Stimulated activated CD4-positive, alpha-beta T cell treated with anti-CD3 and anti-CD28 coated beads, Interleukin-2, amount 100 ng/mL, for 24 hours (primary cell): ENCODE results near the gene C11orf91.
"Not testable (repeated sequence)": the region's sequence is repeated elsewhere in the genome, so short reads cannot be mapped to it uniquely, and the experiment has no call there.

Experiments used
- DNase-seq, 2 donors: peaks; one replicate each; pipeline ENCODE4 v3.0.0-alpha.2; 2020

Gene C11orf91

GRCh38 chr11:33700502-33701271, at the start of gene C11orf91:
C11orf91 (minus strand) TSS chr11:33700826; CDS start chr11:33700740, 86 bp downstream.
- DNase-seq = peak; percentile 94 to 97

- no peak for DNase-seq
Observed at GRCh38 chr11:33747979-33748378, 47.4 kb upstream of the C11orf91 start.

GRCh38 chr11:33743291-33743690, 42.7 kb upstream of the C11orf91 start:
- no peak for DNase-seq

GRCh38 chr11:33742249-33742851, 41.7 kb upstream of the C11orf91 start:
- DNase-seq = no peak

- DNase-seq = no peak
Observed at GRCh38 chr11:33741806-33742205, 41.2 kb upstream of the C11orf91 start.

GRCh38 chr11:33737362-33737821, 36.8 kb upstream of the C11orf91 start:
- DNase-seq = no peak

- DNase-seq = peak; percentile 89 to 95
Observed at GRCh38 chr11:33736148-33736812, 35.7 kb upstream of the C11orf91 start, which contains the start of gene CD59. CD59 (minus strand) TSS chr11:33736423; CDS start chr11:33722445, 13,978 bp downstream.

- DNase-seq = peak; percentile 44 to 52
Observed at GRCh38 chr11:33735271-33736147, 34.9 kb upstream of the C11orf91 start.

GRCh38 chr11:33734441-33735270, 34.0 kb upstream of the C11orf91 start:
- DNase-seq = no peak

- no peak for DNase-seq
Observed at GRCh38 chr11:33733980-33734379, 33.4 kb upstream of the C11orf91 start.

- DNase-seq = peak; percentile 44 to 59
Observed at GRCh38 chr11:33731723-33732531, 31.3 kb upstream of the C11orf91 start.

GRCh38 chr11:33730716-33731115, 30.1 kb upstream of the C11orf91 start:
- DNase-seq = no peak

- not testable (repeated sequence) for DNase-seq
Observed at GRCh38 chr11:33729072-33729664, 28.5 kb upstream of the C11orf91 start.

GRCh38 chr11:33727539-33727938, 26.9 kb upstream of the C11orf91 start:
- DNase-seq = not testable (repeated sequence)

GRCh38 chr11:33725496-33725895, 24.9 kb upstream of the C11orf91 start:
- no peak for DNase-seq

- DNase-seq = no peak
Observed at GRCh38 chr11:33724644-33725035, 24.0 kb upstream of the C11orf91 start.

GRCh38 chr11:33723238-33723881, 22.7 kb upstream of the C11orf91 start:
- DNase-seq = no peak

GRCh38 chr11:33722590-33723234, 22.1 kb upstream of the C11orf91 start:
- DNase-seq = peak; percentile 56 to 58

GRCh38 chr11:33721984-33722383, 21.4 kb upstream of the C11orf91 start:
- no peak for DNase-seq
